Measurements from ENCODE around the gene CCT4. TPM values are rescaled to one million over a fixed set of nuclear protein-coding genes. Genes with fewer than 3 reads are reported as not detected.
A peak's percentile ranks its signal among the peaks of the same experiment; 100 is the strongest.
"Not testable (repeated sequence)": the region's sequence is repeated elsewhere in the genome, so short reads cannot be mapped to it uniquely, and the experiment has no call there.

CCT4 gene
- total RNA-seq, 2 experiments from 2014 or later: 345 to 352 TPM

DNA sequence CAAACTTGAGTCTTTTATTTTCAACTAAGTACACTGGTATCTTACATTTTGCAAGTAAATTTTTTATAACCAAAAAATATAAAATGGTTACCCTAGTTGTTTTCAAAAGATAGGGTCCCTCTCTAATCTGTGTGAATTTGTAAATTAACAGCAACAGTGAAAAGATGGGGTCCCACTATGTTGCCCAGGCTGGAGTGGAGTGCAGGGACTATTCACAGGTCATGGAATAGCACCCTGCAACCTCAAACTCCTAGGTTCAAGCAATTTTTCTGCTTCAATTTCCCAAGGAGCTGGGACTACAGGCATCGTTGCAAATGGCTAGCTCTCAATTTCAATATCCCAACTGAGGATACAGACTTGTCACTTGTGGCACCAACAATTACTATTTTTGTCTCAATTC lies 12.1 kb downstream of the CCT4 start:
- intact Hi-C loops (cut with micrococcal nuclease): no loop called here
- Mint-ChIP-seq H3K4me3 (no peak overlapping the region), H3K9me3 (no peaks in the 10 kb centered on the region), H3K4me1 (ENCODE audit: low read depth) (no peaks in the 10 kb centered on the region), H3K27me3 (no peaks in the 10 kb centered on the region), H3K36me3 (peaks cover 54% of the 10 kb centered on the region), H3K27ac (no peak overlapping the region)
- POLR2A ChIA-PET: no interaction called here
- no peak for DNase-seq
- CTCF ChIA-PET: no interaction called here

DNA sequence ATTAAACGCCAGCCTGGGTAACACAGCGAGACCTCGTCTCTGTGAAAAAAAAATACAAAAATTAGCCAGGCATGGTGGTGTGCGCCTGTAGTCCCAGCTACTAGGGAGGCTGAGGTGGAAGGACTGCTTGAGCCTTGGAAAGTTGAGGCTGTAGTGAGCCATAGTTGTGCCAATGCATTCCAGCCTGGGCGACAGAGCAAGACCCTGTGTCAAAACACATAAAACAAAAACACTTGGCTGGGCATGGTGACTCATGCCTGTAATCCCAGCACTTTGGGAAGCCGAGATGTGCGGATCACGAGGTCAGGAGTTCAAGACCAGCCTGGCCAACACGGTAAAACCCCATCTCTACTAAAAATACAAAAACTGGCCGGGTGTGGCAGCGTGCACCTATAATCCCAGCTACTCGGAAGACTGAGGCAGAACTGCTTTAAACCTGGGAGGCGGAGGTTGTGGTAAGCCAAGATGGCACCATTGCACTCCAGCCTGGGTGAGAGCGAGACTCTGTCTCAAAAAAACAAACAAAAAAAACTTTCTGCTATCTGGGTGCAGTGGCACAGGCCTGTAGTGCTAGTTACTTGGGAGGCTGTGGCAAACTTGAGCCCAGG lies 21.9 kb downstream of the CCT4 start:
- H3K27me3 Mint-ChIP-seq; intact Hi-C loops (cut with micrococcal nuclease); H3K9me3 Mint-ChIP-seq; H3K4me3 Mint-ChIP-seq; H3K27ac Mint-ChIP-seq; H3K4me1 Mint-ChIP-seq (ENCODE audit: low read depth); DNase-seq; CTCF ChIA-PET: not testable (repeated sequence)
- POLR2A ChIA-PET: interaction anchor here (0.7 kb wide), 1 partner anchor 12 kb away, joined by 3 read pairs; no protein-coding TSS in a partner anchor
- H3K36me3 Mint-ChIP-seq: peaks cover 64% of the 10 kb centered on the region

GRCh38 chr2:61862085-61862484 lies 26.4 kb downstream of the CCT4 start:
- Mint-ChIP-seq H3K27me3 (no peaks in the 10 kb centered on the region), H3K4me1 (ENCODE audit: low read depth) (peaks cover 2% of the 10 kb centered on the region), H3K4me3 (no peak overlapping the region), H3K36me3 (peaks cover 56% of the 10 kb centered on the region), H3K9me3 (peaks cover 6% of the 10 kb centered on the region), H3K27ac (no peak overlapping the region)
- intact Hi-C loops (cut with micrococcal nuclease): no loop called here
- CTCF ChIA-PET: no interaction called here
- DNase-seq: no peak
- POLR2A ChIA-PET: no interaction called here

DNA sequence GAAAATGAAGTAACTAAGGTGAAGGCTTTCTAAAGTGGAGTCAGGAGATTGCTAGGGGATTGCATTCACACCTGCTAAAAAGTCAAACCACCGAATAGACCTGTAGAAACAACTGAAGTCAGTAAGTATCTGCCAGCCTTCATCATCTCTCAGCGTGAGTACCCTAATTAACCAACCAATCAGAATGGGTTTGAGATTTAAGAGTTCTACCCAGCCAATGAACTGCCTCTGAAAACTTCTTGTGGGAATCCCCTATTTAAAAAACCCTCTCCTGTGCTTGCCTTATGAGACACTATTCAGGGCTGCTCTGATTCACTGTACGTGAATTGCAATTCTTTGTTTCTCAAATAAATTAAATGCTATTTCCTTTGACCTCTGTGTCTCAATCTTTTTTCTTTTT lies 31.2 kb downstream of the CCT4 start:
- POLR2A ChIA-PET: no interaction called here
- Mint-ChIP-seq H3K27ac (no peak overlapping the region), H3K9me3 (peaks cover 2% of the 10 kb centered on the region), H3K36me3 (peaks cover 21% of the 10 kb centered on the region), H3K27me3 (no peaks in the 10 kb centered on the region), H3K4me3 (no peak overlapping the region), H3K4me1 (ENCODE audit: low read depth) (peaks cover 19% of the 10 kb centered on the region)
- intact Hi-C loops (cut with micrococcal nuclease): loop anchor here (10.0 kb wide), 1 partner anchor 162 kb away; no protein-coding TSS in a partner anchor
- DNase-seq: no peak
- CTCF ChIA-PET: no interaction called here

- intact Hi-C loops (cut with micrococcal nuclease): loop anchor here (2.0 to 10.0 kb wide), 2 partner anchors 160 to 384 kb away; partner anchors contain the start of gene USP34
- peaks cover 19% of the 10 kb centered on the region for H3K4me1 Mint-ChIP-seq (ENCODE audit: low read depth)
- no peak for DNase-seq
- ChIA-PET POLR2A (no interaction called here), CTCF (interaction anchor here (1.5 kb wide), 1 partner anchor 316 kb away, joined by 3 read pairs; no protein-coding TSS in a partner anchor)
- no peaks in the 10 kb centered on the region for H3K9me3 Mint-ChIP-seq
- H3K4me3 Mint-ChIP-seq: peak overlapping the region; percentile 91
- H3K27me3 Mint-ChIP-seq: no peaks in the 10 kb centered on the region
- no peak overlapping the region for H3K27ac Mint-ChIP-seq
- H3K36me3 Mint-ChIP-seq: peaks cover 10% of the 10 kb centered on the region
Observed at GRCh38 chr2:61855318-61855613, 33.2 kb downstream of the CCT4 start.

- intact Hi-C loops (cut with micrococcal nuclease): loop anchor here (1.0 to 10.0 kb wide), 6 partner anchors 34 to 384 kb away; partner anchors contain the start of genes B3GNT2, CCT4, USP34 and XPO1
- Mint-ChIP-seq H3K27ac (peak overlapping the region; percentile 90), H3K36me3 (peaks cover 10% of the 10 kb centered on the region), H3K27me3 (no peaks in the 10 kb centered on the region), H3K4me1 (ENCODE audit: low read depth) (peaks cover 19% of the 10 kb centered on the region), H3K4me3 (peak overlapping the region; percentile 91), H3K9me3 (no peaks in the 10 kb centered on the region)
- ChIA-PET POLR2A (interaction anchor here (0.7 to 2.4 kb wide), 4 partner anchors 8 to 316 kb away, joined by 3 to 11 read pairs (median 4); partner anchors contain the start of gene XPO1), CTCF (interaction anchor here (1.5 kb wide), 1 partner anchor 316 kb away, joined by 3 read pairs; no protein-coding TSS in a partner anchor)
- peak; percentile 93 for DNase-seq
Observed at GRCh38 chr2:61854564-61855317, 33.7 kb downstream of the CCT4 start.

GRCh38 chr2:61853847-61854563 lies 34.5 kb downstream of the CCT4 start, which contains the start of gene FAM161A:
Gene FAM161A, minus strand, starts transcription at chr2:61854060. Its CDS starts 19 bp downstream, at chr2:61854041.
- peak; percentile 88 for DNase-seq
- ChIA-PET POLR2A (interaction anchor here (0.7 to 2.4 kb wide), 4 partner anchors 9 to 315 kb away, joined by 3 to 11 read pairs (median 4); partner anchors contain the start of gene XPO1), CTCF (interaction anchor here (1.5 kb wide), 1 partner anchor 315 kb away, joined by 3 read pairs; no protein-coding TSS in a partner anchor)
- intact Hi-C loops (cut with micrococcal nuclease): loop anchor here (1.0 to 10.0 kb wide), 6 partner anchors 34 to 383 kb away; partner anchors contain the start of genes B3GNT2, CCT4, USP34 and XPO1
- Mint-ChIP-seq H3K36me3 (peaks cover 10% of the 10 kb centered on the region), H3K4me3 (peak within 1 kb of the TSS; percentile 91), H3K27me3 (no peaks in the 10 kb centered on the region), H3K9me3 (no peaks in the 10 kb centered on the region), H3K4me1 (ENCODE audit: low read depth) (peaks cover 19% of the 10 kb centered on the region), H3K27ac (peak within 1 kb of the TSS; percentile 90)

GRCh38 chr2:61853086-61853846 lies 35.2 kb downstream of the CCT4 start:
- intact Hi-C loops (cut with micrococcal nuclease): loop anchor here (10.0 kb wide), 1 partner anchor 158 kb away; no protein-coding TSS in a partner anchor
- DNase-seq: no peak
- peak overlapping the region; percentile 91 for H3K4me3 Mint-ChIP-seq
- ChIA-PET POLR2A (interaction anchor here (0.9 to 2.4 kb wide), 4 partner anchors 10 to 315 kb away, joined by 3 to 11 read pairs (median 4); partner anchors contain the start of gene XPO1), CTCF (no interaction called here)
- H3K36me3 Mint-ChIP-seq: peaks cover 4% of the 10 kb centered on the region
- H3K27ac Mint-ChIP-seq: peak overlapping the region; percentile 90
- H3K4me1 Mint-ChIP-seq (ENCODE audit: low read depth): peaks cover 19% of the 10 kb centered on the region
- no peaks in the 10 kb centered on the region for H3K27me3 Mint-ChIP-seq
- no peaks in the 10 kb centered on the region for H3K9me3 Mint-ChIP-seq

- peaks cover 16% of the 10 kb centered on the region for H3K4me1 Mint-ChIP-seq (ENCODE audit: low read depth)
- CTCF ChIA-PET: not testable (repeated sequence)
- intact Hi-C loops (cut with micrococcal nuclease): loop anchor here (10.0 kb wide), 1 partner anchor 156 kb away; no protein-coding TSS in a partner anchor
Observed at GRCh38 chr2:61851270-61851669, 37.2 kb downstream of the CCT4 start.

GRCh38 chr2:61845320-61845719 lies 43.1 kb downstream of the CCT4 start:
- Mint-ChIP-seq H3K4me3 (no peak overlapping the region), H3K27me3 (no peaks in the 10 kb centered on the region), H3K4me1 (ENCODE audit: low read depth) (no peaks in the 10 kb centered on the region), H3K27ac (no peak overlapping the region), H3K36me3 (no peaks in the 10 kb centered on the region), H3K9me3 (no peaks in the 10 kb centered on the region)
- DNase-seq: no peak
- POLR2A ChIA-PET: interaction anchor here (0.6 kb wide), 2 partner anchors 9 to 317 kb away, joined by 3 to 4 read pairs; no protein-coding TSS in a partner anchor
- CTCF ChIA-PET: interaction anchor here (0.5 kb wide), 1 partner anchor 39 kb away, joined by 4 read pairs; no protein-coding TSS in a partner anchor
- intact Hi-C loops (cut with micrococcal nuclease): no loop called here

More at GRCh38 chr2:61851270-61851669, 37.2 kb downstream of the CCT4 start:
- DNase-seq, H3K27ac Mint-ChIP-seq, POLR2A ChIA-PET, H3K9me3 Mint-ChIP-seq, H3K4me3 Mint-ChIP-seq, H3K27me3 Mint-ChIP-seq, H3K36me3 Mint-ChIP-seq: not testable (repeated sequence)

DNA sequence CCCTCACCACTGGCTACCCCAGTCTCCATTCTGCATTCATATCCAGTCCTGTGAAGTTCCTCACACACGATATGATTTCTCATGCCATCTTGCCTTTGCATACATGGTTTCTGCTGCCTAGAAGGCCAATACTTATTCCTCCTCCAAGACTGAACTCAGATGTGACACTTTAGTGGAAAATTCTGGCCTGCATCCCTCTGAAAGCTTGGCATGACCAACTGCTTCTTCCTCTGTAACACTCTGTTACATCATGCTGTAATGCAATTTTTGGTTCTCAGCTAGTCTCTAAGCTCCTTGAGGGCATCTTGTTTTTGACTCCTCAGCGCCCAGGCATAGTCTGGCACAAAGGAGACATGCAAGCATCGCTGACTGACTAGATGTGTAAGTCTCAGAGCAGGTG lies 47.2 kb downstream of the CCT4 start:
- DNase-seq: no peak
- Mint-ChIP-seq H3K36me3 (no peaks in the 10 kb centered on the region), H3K9me3 (no peaks in the 10 kb centered on the region), H3K27ac (no peak overlapping the region), H3K27me3 (no peaks in the 10 kb centered on the region), H3K4me3 (no peak overlapping the region), H3K4me1 (ENCODE audit: low read depth) (no peaks in the 10 kb centered on the region)
- ChIA-PET CTCF (no interaction called here), POLR2A (no interaction called here)
- intact Hi-C loops (cut with micrococcal nuclease): no loop called here

Measured in activated CD4-positive, alpha-beta memory T cell treated with anti-CD3 and anti-CD28 coated beads for 36 hours (primary cell).